Femur (tissue), 1 donor: ENCODE measurements around the gene EPB42.
"Not testable (repeated sequence)": the region's sequence is repeated elsewhere in the genome, so short reads cannot be mapped to it uniquely, and the experiment has no call there.

Experiments used
- DNase-seq: peaks from one replicate; pipeline ENCODE4 v3.0.0-alpha.2; 2017

Gene EPB42

DNA sequence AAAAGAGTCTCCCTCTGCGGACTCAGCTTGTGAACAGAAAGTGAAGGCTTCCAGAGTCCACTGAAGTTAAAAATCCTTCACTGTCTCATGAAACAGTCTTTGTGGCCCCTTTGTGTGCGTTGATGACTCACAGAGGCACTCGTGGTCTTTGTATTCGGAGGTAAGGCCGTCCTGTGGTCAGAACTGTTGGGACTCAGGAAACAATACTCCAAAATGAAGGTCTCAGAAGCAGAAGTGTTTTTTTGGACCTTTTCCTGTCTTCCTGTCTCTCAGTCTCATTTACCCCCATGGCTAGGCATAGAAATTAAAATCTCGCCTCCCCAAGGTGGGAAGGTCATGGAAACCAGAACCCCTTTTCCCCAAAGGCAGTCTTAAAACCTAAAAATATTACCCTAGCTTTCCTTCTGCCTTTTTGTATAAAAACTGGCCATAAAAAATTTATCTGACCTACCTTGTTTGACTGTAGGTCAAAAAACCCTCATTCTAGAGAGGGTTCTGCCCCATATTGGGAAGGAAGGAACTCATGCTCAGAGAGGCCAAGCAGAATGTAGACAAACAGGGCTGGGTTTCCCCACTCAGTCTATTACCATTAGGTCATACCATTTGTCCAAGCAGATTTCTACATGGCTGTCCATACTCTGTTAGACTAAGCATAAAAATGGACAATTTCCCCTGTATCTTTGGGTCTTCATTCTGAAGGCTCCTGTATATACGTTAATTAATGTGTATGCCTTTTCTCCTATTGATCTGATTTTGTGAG, 19.1 kb upstream of the EPB42 start:
- no peak for DNase-seq

DNA sequence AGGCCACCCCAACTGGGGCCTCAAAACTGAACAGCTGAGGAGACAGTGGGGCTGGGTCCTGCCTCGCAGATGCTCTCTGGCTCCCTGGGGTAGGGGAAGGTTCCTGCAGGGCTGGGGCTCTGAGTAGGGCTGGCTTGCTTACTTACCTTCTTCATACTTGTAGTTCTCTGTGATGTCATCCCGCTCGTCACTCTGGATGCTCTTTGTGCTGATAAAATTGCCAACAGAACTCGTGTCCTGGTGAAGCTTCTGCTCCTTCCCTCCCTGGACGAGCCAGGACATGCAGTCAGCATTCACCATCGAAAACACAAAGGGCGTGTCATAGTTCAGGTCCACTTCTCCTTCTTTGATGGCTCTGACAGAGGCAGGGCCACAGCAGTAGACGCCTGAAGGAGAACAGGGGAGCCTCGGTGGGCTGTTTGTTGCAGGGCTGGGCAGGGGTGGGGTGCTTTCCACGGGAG, 17.9 kb upstream of the EPB42 start:
- DNase-seq: no peak

DNA sequence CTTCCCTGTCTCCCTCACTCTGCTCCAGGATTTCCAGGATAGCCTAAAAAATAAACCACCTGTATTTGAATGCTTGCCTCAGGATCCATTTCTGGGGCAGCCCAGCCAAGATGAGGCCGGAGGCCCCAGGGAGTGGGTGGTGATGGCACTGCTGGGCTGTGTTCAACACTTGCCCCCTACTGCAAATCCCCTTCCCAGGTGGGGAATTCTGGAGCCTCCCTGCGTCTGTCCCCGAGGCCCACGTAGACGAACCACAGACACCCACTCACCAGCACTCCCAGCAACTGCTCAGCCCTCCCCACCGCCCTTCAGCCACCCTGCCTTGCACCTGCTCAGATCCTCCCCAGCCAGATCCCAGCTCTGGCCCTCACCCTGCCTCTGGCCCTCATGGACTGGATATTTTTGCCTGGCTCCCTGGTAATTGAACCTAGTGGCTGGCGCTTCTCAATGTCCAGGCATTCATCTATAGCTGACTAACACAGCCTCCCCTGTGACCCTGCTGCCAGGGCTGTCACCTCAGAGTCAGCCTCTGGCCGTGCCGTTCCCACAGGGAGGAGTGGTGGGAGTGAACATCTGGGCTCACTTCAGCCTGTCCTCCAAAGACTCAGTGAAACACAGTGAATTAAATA, 17.1 kb upstream of the EPB42 start:
- DNase-seq: no peak

DNA sequence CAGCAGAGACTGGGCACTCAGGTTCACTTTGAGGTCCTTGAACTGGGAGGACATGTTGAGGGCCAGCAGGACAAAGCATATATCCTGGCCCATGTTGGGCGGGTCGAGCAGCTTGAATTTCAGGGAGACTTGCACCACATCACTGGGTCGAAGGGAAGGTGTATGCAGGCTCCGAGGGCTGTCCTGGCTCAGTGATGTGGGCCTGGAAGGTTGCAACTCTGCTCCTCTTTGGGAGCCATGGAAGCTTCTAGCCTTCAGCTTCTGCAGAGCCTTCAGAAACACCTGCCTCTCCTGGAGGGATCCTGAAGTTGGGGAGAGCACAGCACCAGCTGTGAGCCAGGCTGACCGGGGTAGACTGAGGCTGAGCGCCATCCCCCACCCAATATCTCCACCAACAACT, 14.7 kb upstream of the EPB42 start:
- DNase-seq: no peak

DNA sequence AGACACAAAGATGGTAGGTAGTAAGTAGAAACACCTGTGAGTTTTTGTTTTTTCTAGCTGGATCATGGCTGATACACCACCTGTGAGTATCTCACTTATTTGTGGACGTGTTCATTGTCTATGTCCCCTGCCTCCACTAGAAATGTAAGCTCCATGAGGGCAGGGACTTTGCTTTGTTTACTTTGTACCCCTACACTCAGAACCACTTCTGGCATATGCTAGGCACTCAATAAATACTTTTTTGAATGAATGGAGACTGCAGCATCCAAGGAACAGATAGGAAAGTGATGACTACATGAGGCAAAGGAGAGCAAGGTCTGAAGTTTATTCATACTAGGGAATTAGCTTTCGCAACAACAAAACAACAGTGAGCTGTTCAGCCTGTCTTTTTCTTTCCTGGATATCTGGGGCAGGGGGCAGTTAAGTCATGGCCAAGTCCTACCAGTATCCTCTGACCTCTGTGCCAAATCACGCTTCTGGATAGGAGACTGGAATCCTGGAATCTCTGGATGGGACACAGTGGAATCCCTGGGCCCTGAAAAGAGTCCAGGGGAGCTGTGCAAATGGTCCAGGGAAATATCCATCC, 11.6 kb upstream of the EPB42 start:
- DNase-seq: no peak

DNA sequence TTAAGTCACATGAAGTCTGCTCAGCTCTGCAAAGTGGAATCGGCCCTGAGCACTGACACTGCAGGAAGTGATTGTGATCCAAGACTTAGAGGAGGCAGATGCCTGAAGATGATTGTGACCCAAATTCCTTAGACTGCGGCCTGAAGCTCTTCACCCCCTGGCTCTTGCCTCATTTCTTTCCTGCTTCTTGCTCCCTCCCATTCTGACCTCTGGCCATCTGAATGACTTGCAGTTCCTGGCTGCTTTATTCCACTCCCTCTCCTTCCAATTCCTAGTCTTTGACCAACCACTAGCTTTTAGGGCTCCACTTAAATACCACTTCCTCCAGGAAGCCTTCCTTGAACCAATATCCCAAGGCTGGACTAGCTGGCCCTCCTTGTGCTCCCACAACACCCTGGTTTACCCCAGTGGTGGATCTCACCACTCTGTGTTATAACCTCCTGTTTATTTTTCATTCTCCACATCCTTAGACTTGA, 9.9 kb upstream of the EPB42 start:
- DNase-seq: no peak

DNA sequence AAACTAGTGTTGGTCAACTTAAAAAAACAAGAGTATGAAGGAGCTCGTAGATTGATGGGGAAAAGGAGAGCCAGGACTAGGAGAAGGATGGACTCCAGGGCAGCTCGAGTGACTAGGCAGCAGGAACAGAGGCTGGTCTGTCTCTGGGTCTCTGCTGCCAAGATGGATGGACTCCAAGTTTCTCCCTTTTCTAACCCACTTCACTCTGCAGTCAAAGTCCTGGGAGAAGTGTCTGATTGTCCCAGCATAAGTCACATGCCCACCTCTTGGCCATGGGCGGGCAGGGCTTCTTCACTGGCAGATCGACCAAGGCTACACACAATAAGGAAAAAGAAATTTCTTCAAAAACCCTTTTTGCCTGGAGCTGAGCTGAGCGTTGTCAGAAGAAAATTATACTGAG, 9.2 kb upstream of the EPB42 start:
- DNase-seq: no peak

DNA sequence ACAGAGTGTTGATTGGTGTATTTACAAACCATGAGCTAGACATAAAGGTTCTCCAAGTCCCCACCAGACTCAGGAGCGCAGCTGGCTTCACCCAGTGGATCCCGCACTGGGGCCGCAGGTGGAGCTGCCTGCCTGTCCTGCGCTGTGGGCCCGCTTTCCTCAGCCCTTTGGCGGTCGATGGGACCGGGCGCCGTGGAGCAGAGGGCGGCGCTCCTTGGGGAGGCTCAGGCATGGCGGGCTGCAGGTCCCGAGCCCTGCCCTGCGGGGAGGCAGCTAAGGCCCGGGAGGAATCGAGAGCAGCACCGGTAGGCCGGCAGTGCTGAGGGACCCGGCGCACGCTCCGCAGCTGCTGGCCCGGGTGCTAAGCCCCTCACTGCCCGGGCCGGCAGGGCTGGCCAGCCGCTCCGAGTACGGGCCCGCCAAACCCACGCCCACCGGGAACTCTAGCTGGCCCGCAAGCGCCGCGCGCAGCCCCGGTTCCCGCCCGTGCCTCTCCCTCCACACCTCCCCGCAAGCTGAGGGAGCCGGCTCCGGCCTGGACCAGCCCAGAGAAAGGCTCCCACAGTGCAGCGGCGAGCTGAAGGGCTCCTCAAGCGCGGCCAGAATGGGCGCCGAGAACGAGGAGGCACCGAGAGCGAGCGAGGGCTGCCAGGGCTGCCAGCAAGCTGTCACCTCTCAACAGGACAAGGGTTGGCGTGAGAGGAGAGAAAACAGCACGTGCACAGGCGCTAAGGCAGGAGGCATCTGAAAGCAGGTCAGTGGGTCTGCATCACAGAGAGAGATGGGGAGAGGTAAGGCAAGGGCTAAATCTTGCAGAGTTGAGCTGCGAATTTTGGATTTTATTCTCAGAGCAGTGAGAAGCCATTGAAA, 5.9 kb upstream of the EPB42 start:
- no peak for DNase-seq

DNA sequence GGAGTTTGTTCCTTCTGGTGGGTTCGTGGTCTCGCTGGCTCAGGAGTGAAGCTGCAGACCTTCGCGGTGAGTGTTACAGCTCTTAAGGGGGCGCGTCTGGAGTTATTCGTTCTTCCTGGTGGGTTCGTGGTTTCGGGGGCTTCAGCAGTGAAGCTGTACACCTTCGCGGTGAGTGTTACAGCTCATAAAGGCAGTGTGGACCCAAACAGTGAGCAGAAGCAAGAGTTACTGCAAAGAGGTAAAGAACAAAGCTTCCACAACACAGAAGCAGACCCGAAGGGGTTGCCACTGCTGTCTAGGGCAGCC, 5.1 kb upstream of the EPB42 start:
- DNase-seq: not testable (repeated sequence)

DNA sequence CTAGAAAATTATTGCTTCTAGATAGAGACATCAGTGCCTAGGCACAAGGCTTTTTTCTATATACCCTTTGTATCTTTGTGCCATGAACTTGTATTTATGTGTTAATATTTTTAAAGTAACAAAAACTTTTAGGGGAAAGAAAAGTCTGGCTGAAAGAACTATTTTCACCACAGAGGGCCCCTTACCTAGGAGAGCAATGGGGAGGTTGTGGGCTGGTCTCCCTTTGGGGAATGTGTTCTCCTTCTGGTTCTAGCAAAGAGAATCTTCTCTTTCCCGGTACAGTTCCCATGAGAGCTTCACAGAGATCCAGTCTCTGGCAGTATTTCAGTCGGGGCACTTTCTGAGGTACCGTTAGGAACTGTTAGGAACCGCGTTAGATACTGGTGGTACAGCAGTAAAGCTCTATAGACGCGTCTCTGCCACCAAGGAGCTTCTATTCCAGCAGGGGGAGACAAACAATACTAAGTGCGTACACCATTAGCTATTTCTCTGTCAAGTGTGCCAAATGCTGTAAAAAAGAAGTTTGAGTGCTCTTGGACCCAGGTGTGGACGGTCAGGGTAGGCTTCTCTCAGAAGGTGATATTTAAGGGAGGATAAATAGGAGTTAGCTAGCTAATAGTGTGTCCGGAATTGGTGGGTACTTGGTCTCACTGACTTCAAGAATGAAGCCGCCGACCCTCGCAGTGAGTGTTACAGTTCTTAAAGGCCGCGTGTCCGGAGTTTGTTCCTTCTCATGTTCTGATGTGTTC, 4.6 kb upstream of the EPB42 start:
- DNase-seq: peak; percentile 46

DNA sequence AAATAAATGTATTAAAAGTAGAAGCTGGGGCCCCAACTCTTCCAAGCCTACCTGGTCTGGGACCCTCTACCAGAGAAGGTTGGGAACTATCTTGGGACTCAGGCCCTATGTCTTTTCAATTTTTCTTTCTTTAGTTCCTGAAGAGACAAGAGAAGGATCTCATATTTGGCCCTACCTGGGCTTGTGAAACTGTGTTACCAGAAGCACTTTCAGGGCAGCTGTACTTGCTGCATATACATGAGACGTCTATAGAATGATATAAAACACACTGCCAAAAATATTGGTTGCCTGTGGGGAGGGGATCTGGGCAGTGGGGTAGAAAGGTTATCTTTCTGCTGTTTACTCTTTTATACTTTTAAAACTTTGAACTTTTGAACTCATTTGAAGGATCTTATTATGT, 604 bp upstream of the EPB42 start:
- DNase-seq: no peak

DNA sequence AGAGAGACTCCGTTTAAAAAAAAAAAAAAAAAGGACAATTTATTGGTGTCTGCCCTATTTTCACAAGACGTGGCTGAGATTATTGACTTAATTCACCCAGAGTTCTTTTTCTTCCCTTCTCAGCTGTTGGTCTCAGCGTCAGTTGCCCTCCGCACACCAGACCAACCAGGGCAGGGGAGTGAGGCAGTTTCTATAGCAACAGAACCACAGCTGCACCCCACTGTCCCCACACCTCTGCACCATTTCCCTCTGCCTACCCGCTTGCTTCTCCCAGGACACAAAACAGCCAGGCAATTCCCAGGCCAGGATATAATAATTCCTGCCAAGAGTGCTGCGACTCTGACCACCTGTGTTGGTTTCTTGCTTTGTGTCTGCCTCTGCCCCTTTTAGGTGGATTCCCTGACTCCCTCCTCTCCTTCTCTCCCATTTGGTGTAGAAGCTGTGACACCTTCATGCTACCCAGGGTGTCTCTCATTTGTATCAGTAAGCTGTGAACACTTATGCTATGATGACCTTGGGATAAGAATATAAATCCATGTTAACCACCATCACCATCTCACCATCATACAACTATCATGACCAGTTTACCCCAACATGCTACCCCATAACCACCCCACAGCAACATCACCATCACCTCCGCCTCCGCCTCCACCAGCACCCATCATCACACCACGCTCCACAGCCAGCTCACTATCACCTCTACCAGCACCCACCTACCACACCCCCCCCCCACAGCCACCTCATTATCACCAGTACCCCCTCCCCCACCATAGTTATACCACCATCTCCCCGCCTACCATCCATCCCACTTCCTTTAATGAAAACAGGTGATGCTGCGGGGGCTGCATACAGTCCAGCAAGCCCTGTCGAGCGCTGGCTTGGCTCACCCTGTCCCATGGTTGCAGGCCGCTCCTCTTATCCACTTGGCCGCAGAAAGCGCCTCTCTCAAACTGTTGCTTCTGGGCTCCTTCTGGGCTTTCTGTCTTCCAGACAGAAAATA, 589 bp downstream of the EPB42 start:
- DNase-seq: no peak

DNA sequence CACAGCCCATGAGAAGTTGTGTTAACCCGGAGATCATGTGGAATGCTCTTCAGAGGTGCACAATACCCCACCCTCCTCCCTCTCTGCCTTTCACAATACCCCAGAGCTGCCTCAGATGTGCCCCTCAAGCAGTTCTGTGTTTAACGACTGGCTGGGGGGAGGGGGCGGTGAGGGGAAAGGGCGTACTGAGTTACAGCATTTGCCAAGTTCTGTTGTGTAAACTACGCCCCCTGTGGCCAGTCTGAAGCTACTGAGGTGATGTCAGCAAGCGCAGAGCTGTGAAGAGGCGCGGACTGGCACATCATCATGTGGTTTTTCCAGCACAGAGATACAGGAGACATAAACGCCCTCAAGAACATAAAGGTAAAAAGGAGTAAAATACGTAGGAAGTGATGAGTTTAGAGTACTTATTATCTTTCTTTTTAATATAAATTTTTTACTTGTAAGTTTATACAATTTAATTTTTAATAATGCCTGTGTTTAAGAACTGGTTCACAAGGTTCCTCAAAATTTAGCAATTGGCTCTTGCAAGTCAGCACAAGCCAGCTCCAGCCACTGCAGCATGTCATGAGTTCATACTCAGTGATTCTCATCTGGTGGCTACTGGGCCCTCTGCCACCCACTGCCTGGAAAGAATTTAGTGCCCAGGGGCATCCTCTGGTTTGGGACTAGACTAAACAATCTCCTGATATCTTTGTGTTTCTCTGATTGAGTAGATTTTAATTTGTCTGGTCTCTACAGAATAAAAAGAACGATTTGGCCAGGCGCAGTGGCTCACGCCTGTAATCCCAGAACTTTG, 1.7 kb downstream of the EPB42 start:
- DNase-seq: no peak

DNA sequence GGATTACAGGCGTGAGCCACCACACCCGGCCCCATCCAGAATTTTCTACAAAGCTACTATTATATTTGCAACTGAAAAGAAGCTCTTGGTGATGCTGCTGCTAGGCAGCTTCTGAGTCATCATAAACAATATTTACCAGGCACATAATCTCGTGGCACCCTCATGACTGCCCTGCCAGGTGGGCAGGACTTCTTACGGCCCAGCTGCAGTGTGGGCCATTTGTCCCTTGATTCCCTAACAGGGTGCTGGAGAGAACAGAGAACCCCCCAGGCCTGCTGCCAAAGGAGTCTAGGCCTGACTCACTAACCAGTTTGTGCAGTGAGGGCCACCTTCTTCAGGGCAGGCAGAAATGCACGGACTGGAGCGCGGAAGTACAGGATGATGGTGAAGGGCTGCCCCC, 4.9 kb downstream of the EPB42 start:
- DNase-seq: no peak

DNA sequence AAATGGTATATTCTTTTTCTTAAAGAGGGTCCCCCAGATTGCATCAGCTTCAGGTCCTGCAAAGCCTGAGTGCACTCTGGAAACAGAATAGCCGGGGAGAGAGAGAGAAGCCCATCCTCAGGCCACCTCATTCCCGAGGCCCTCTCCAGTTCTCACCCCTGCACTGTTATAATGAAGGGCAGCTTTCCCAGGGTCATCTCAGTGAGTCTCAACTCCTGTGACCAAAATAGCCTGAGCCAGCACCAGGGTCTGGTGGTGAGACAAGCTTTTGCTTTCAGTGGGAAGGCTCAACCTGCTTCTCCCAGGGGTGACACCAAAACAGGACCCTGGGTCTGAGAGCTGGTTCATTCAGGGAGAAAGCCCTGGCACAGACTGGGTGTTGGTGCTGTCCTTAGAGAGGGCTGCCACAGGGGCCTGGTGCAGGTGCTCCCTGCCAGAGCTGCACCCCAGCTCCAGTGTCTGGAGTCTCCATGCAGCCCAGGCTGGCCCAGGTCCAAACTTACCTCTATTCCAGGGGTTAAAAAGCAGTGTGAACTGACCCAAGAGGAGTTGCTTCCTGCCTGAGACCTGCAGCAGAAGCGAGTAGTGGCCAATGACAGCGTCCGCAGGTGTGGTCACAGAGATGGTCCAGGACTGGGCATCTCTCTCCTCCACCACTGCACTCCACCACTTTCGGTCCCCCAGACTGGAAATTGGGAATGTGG, 6.1 kb downstream of the EPB42 start:
- no peak for DNase-seq

DNA sequence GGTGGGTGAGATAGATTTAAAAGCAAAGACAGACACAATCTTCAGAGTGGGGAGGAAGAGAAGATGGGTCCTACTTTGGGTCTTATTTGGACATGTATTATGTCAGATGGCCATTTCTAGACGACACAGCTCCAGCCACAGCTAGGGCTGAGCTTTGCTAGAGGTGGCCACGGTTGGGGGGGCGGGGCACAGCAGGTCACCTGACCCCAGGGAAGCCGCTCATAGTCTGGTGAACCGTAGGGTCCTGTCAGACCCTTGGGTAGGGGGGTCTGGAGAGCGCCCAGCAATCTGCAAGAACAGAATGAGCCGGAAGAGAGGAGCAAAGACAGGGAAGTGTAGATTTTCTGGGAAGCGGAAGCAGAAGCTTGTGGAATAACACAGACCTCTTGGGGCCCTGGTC, 6.6 kb downstream of the EPB42 start:
- no peak for DNase-seq

DNA sequence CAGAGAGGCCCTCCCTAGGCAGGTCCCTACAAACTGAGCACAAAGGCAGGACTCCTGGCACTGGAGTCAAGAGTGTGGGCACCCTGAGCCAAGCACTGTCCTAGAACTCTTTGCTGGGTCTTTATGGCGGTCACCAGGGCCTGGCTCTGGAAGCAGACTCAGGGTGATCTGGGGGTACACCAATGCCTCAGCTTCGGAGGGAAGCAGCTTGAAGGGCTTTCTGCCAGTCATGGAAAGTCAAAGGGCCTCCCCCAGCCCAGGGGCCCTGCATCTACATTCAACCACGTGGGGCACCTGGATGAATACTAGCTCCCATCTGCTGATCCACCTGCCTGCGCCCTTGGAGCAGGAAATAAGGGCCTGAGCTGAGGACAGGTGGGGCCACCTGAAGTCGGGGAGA, 7.4 kb downstream of the EPB42 start:
- no peak for DNase-seq

DNA sequence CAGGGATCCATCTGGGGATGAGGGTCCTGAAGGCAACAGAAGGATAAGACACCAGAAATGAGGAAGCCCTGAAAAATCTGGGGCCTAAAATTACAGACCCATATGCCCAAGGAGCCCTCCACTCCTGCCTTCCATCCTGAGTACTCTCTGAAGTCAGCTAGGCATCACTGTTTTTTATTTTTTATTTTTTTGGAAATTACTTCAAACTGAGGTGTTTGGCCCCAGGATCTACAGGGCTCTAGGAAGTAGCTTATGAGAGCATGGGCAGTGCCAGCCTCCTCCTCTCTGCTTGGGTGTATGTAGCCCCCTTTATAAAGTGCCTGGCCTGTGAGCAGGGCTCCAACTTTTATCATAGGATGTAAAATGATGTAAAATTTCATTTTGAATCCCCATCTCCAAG, 7.9 kb downstream of the EPB42 start:
- no peak for DNase-seq

DNA sequence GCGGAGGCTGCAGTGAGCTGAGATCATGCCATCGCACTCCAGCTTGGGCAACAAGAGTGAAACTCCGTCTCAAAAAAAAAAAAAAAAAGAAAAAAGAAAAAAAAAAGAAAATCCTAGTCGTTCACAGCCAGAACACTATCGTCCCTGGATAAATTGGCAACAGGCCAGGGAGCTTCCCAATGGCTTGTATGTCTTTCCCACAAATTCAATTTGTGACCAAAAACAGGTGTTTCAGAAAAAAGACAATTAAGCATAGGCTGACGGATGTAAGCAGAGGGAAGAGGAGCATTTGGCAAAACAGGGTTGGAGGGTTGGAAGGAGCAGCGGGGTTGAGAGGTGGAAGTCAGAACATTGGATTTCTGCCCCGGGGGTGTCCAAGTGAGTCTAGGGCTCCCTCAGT, 8.5 kb downstream of the EPB42 start:
- no peak for DNase-seq

DNA sequence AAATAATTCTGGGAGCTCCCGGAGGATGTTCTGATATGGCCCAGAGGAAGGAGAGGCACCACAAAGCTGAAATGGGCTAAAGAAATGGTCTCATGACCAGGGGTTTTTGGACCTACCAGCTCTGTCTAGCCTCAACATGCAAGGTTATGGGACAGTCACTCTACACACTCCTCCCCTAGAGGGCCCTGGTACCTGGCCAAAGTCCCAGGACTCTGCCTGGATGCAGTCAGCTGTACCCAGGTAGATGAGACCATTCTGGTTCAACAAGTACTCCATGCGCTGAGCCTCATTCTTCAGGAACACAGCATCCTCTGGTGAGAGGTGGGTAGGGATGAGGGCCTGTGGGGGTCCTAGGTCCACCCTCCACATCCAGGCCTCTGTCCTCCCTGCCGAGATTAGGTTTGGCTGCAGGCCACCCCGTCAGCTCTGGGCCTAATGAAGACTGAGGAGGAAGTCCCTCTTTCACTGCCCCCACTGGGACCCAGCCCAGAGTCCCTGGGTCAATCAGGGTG, 9.5 kb downstream of the EPB42 start:
- no peak for DNase-seq
